ENCODE measurements around the gene SPATA9. TPM values are rescaled to one million over a fixed set of nuclear protein-coding genes. Genes with fewer than 3 reads are reported as not detected.

SPATA9 gene
- total and polyA plus RNA-seq, 9 of the 15 experiments (the other 6 are each of a cell fraction or from before 2014, with no cell fraction given), result 0.16 to 5.5 (median 0.39) TPM; not detected in 3

GRCh38 chr5:95644351-95645042 lies 38.3 kb downstream of the SPATA9 start (continued):
- TF ChIP-seq ATF4 (CRISPR knock-in tag; IDR thresholded peaks at IDR 0.05) (no peak), SUPT5H (IDR thresholded peaks at IDR 0.05) (no peak), GTF2F1 (IDR thresholded peaks at IDR 0.05; ENCODE audit: low read depth, low read length) (no peak), YY1 (IDR thresholded peaks at IDR 0.05; ENCODE audit: borderline replicate concordance in 1 of 3, control insufficient read depth in 1 of 3, extremely low read depth in 1 of 3, insufficient read depth in 3 of 3, insufficient read length in 1 of 3, insufficient replicate concordance in 2 of 3, low read depth in 1 of 3, low read length in 2 of 3) (no peak), BCOR (IDR thresholded peaks at IDR 0.05) (no peak), DPF2 (IDR thresholded peaks at IDR 0.05) (no peak), MCM3 (IDR thresholded peaks at IDR 0.05) (no peak), CBFB (CRISPR knock-in tag; IDR thresholded peaks at IDR 0.05) (no peak), GABPA (tag; conservative IDR thresholded peaks at IDR 0.05; ENCODE audit: low read depth) (no peak), TRIM24 (IDR thresholded peaks at IDR 0.05) (0 out of 4 replicates have a peak, but pooled peaks of 1 of the 2 experiments have one; percentile 29), PTRF (tag; IDR thresholded peaks at IDR 0.05) (no peak), ARID3A (IDR thresholded peaks at IDR 0.05; ENCODE audit: borderline replicate concordance, low read depth, low read length) (no peak)
- TF ChIP-seq, protein P1, sequence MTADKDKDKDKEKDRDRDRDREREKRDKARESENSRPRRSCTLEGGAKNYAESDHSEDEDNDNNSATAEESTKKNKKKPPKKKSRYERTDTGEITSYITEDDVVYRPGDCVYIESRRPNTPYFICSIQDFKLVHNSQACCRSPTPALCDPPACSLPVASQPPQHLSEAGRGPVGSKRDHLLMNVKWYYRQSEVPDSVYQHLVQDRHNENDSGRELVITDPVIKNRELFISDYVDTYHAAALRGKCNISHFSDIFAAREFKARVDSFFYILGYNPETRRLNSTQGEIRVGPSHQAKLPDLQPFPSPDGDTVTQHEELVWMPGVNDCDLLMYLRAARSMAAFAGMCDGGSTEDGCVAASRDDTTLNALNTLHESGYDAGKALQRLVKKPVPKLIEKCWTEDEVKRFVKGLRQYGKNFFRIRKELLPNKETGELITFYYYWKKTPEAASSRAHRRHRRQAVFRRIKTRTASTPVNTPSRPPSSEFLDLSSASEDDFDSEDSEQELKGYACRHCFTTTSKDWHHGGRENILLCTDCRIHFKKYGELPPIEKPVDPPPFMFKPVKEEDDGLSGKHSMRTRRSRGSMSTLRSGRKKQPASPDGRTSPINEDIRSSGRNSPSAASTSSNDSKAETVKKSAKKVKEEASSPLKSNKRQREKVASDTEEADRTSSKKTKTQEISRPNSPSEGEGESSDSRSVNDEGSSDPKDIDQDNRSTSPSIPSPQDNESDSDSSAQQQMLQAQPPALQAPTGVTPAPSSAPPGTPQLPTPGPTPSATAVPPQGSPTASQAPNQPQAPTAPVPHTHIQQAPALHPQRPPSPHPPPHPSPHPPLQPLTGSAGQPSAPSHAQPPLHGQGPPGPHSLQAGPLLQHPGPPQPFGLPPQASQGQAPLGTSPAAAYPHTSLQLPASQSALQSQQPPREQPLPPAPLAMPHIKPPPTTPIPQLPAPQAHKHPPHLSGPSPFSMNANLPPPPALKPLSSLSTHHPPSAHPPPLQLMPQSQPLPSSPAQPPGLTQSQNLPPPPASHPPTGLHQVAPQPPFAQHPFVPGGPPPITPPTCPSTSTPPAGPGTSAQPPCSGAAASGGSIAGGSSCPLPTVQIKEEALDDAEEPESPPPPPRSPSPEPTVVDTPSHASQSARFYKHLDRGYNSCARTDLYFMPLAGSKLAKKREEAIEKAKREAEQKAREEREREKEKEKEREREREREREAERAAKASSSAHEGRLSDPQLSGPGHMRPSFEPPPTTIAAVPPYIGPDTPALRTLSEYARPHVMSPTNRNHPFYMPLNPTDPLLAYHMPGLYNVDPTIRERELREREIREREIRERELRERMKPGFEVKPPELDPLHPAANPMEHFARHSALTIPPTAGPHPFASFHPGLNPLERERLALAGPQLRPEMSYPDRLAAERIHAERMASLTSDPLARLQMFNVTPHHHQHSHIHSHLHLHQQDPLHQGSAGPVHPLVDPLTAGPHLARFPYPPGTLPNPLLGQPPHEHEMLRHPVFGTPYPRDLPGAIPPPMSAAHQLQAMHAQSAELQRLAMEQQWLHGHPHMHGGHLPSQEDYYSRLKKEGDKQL (CRISPR knock-in tag; IDR thresholded peaks at IDR 0.05; ENCODE audit: borderline replicate concordance), result no peak
- TF ChIP-seq, protein P2, sequence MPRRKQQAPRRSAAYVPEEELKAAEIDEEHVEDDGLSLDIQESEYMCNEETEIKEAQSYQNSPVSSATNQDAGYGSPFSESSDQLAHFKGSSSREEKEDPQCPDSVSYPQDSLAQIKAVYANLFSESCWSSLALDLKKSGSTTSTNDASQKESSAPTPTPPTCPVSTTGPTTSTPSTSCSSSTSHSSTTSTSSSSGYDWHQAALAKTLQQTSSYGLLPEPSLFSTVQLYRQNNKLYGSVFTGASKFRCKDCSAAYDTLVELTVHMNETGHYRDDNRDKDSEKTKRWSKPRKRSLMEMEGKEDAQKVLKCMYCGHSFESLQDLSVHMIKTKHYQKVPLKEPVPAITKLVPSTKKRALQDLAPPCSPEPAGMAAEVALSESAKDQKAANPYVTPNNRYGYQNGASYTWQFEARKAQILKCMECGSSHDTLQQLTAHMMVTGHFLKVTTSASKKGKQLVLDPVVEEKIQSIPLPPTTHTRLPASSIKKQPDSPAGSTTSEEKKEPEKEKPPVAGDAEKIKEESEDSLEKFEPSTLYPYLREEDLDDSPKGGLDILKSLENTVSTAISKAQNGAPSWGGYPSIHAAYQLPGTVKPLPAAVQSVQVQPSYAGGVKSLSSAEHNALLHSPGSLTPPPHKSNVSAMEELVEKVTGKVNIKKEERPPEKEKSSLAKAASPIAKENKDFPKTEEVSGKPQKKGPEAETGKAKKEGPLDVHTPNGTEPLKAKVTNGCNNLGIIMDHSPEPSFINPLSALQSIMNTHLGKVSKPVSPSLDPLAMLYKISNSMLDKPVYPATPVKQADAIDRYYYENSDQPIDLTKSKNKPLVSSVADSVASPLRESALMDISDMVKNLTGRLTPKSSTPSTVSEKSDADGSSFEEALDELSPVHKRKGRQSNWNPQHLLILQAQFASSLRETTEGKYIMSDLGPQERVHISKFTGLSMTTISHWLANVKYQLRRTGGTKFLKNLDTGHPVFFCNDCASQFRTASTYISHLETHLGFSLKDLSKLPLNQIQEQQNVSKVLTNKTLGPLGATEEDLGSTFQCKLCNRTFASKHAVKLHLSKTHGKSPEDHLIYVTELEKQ (CRISPR knock-in tag; IDR thresholded peaks at IDR 0.05), result no peak
- TF ChIP-seq, protein P3, sequence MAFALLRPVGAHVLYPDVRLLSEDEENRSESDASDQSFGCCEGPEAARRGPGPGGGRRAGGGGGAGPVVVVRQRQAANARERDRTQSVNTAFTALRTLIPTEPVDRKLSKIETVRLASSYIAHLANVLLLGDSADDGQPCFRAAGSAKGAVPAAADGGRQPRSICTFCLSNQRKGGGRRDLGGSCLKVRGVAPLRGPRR (CRISPR knock-in tag; IDR thresholded peaks at IDR 0.05), result no peak
